A673 (cell line): Measurements from ENCODE around the gene VSTM2L.

Experiments used
- CTCF ChIP-seq: fragments of 300-800, 200-600 bp; sonication (generic); conservative IDR thresholded peaks from 2 replicates; pipeline ENCODE4 v1.5.1; 2017; ENCODE audit warnings: low read depth, mild to moderate bottlenecking, antibody characterized with exemption, low read length, moderate library complexity, mixed read lengths
- EZH2 ChIP-seq: fragments of 200-600 bp; sonication (generic); IDR thresholded peaks from 2 replicates; pipeline ENCODE4 v1.6.1; 2017; ENCODE audit warnings: borderline replicate concordance, low read depth, mild to moderate bottlenecking, mixed read lengths, antibody characterized with exemption, low read length; ENCODE audit not compliant: poor library complexity, severe bottlenecking

DNA sequence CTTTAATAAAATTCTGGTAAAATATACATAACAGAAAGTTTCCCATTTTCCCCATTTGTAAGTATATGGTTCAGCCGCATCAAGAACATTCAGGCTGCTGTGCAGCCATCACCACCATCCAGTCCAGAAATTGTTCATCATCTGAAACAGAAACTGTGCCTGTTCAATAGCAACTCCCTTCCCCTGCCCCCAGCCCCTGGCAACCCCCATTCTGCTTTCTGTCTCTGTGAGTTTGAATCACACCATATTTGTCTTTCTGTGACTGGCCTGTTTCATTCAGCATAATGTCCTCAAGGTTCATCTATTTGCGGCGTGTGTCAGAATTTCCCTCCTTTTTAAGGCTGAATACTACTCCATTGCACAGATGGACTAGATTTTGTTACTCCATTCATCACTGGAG, 19.1 kb downstream of the VSTM2L start:
- TF ChIP-seq CTCF (no peak), EZH2 (no peak)
